ENCODE measurements around the gene RAB21. TPM values are rescaled to one million over a fixed set of nuclear protein-coding genes. Genes with fewer than 3 reads are reported as not detected.
"Not testable (repeated sequence)": the region's sequence is repeated elsewhere in the genome, so short reads cannot be mapped to it uniquely, and the experiment has no call there.

Gene RAB21
- total and polyA plus RNA-seq, 12 donors = 10.2 to 271 (median 187) TPM

GRCh38 chr12:71759941-71760340 lies 5.3 kb downstream of the RAB21 start:
- H3K4me1 ChIP-seq = peaks cover 0 to 59% (median 42%) of the 10 kb centered on the region in 9 donors

GRCh38 chr12:71760471-71760870 lies 5.8 kb downstream of the RAB21 start:
- no peak overlapping the region for H3K27ac ChIP-seq
- peaks cover 0 to 50% (median 22%) of the 10 kb centered on the region in 11 donors for H3K9me3 ChIP-seq
- H3K36me3 ChIP-seq = peaks cover 0 to 47% (median 18%) of the 10 kb centered on the region in 9 donors
- intact Hi-C loops (cut with DNase I) = no loop called here
- 64 to 97% methylated on average over 3 of the region's 3 CpGs for WGBS, 2 donors
- no peaks in the 10 kb centered on the region for H3K27me3 ChIP-seq
- DNase-seq = no peak
- no peak for TF ChIP-seq CTCF (IDR thresholded peaks at IDR 0.05)
- no peak for ATAC-seq
- H3K4me3 ChIP-seq = no peak overlapping the region
- H3K4me1 ChIP-seq = peaks cover 0 to 62% (median 46%) of the 10 kb centered on the region in 9 donors

More at GRCh38 chr12:71759941-71760340, 5.3 kb downstream of the RAB21 start:
- intact Hi-C loops (cut with DNase I) = loop anchor here in 3 of 10 donors (10.0 kb wide), 1 partner anchor 95 kb away; the partner anchor contains the start of genes THAP2 (in 3 of the 3) and ZFC3H1 (in 3 of the 3)
- 96 to 97% methylated on average over 3 of the region's 3 CpGs for WGBS, 2 donors
- Histone ChIP-seq H3K27ac (no peak overlapping the region), H3K4me3 (no peak overlapping the region), H3K36me3 (peaks cover 0 to 47% (median 18%) of the 10 kb centered on the region in 9 donors), H3K9me3 (peaks cover 0 to 50% (median 22%) of the 10 kb centered on the region in 11 donors), H3K27me3 (no peaks in the 10 kb centered on the region)
- no peak for DNase-seq
- no peak for TF ChIP-seq CTCF (IDR thresholded peaks at IDR 0.05)
- no peak for ATAC-seq

- H3K4me3 ChIP-seq; H3K27ac ChIP-seq; intact Hi-C loops (cut with DNase I); ATAC-seq; H3K27me3 ChIP-seq; DNase-seq: not testable (repeated sequence)
- H3K9me3 ChIP-seq = peaks cover 0 to 50% (median 22%) of the 10 kb centered on the region in 11 donors
- peaks cover 1 to 64% (median 44%) of the 10 kb centered on the region in 9 donors for H3K4me1 ChIP-seq
- 100% methylated on average over 1 of the region's 1 CpG for WGBS, 2 donors
- peaks cover 0 to 47% (median 18%) of the 10 kb centered on the region in 9 donors for H3K36me3 ChIP-seq
Measured at GRCh38 chr12:71761354-71761753, 6.7 kb downstream of the RAB21 start.

GRCh38 chr12:71763677-71764379 lies 9.2 kb downstream of the RAB21 start:
- ATAC-seq = peak in 5 of 8 donors; percentile 30 to 55 (median 50)
- DNase-seq = no peak
- 42 to 46% methylated on average over 4 of the region's 4 CpGs for WGBS, 2 donors
- Histone ChIP-seq H3K27ac (peak overlapping the region in 3 of 10 donors; percentile 4 to 25 (median 11)), H3K4me3 (no peak overlapping the region), H3K27me3 (no peaks in the 10 kb centered on the region), H3K9me3 (peaks cover 0 to 43% (median 22%) of the 10 kb centered on the region in 11 donors), H3K4me1 (peaks cover 4 to 64% (median 47%) of the 10 kb centered on the region in 9 donors), H3K36me3 (peaks cover 0 to 28% (median 11%) of the 10 kb centered on the region in 9 donors)
- intact Hi-C loops (cut with DNase I) = no loop called here
- TF ChIP-seq CTCF (IDR thresholded peaks at IDR 0.05) = no peak

All from heart right ventricle (tissue), 16 donors.